HS-27A (cell line): ENCODE measurements around the gene GPX4.

Experiments
- DNase-seq: peaks from one replicate; pipeline ENCODE4 v3.0.0-alpha.2; 2012; ENCODE audit warnings: low read depth, missing footprints

GPX4 gene, protein sequence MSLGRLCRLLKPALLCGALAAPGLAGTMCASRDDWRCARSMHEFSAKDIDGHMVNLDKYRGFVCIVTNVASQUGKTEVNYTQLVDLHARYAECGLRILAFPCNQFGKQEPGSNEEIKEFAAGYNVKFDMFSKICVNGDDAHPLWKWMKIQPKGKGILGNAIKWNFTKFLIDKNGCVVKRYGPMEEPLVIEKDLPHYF

DNA sequence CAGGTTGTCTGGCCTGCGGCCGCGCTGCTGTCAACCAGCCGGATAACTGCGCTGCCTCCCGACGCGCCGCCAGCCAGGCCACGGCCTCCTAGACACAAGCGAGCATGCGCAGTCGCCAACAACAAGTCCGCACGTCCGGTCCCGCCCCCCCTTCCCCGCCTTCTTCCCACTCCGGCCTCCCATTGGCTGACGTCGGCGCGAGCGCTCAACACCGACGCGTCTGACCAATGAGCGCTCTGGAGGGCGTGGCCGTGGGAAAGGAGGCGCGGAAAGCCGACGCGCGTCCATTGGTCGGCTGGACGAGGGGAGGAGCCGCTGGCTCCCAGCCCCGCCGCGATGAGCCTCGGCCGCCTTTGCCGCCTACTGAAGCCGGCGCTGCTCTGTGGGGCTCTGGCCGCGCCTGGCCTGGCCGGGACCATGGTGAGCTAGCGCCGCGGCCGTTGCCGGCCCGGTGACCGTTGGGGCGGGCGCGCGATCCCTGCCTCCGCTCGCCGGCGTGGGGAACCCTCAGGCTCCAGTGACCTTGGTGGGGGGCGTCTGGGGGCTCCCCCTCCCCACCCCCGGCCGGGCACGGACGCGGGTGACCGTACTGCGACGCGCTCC lies at the start of gene GPX4:
TSS of gene GPX4 (plus strand) at position 287 of the 603 bp plus-strand sequence. CDS start at position 337, 50 bp downstream.
- DNase-seq, result peak; percentile 95

DNA sequence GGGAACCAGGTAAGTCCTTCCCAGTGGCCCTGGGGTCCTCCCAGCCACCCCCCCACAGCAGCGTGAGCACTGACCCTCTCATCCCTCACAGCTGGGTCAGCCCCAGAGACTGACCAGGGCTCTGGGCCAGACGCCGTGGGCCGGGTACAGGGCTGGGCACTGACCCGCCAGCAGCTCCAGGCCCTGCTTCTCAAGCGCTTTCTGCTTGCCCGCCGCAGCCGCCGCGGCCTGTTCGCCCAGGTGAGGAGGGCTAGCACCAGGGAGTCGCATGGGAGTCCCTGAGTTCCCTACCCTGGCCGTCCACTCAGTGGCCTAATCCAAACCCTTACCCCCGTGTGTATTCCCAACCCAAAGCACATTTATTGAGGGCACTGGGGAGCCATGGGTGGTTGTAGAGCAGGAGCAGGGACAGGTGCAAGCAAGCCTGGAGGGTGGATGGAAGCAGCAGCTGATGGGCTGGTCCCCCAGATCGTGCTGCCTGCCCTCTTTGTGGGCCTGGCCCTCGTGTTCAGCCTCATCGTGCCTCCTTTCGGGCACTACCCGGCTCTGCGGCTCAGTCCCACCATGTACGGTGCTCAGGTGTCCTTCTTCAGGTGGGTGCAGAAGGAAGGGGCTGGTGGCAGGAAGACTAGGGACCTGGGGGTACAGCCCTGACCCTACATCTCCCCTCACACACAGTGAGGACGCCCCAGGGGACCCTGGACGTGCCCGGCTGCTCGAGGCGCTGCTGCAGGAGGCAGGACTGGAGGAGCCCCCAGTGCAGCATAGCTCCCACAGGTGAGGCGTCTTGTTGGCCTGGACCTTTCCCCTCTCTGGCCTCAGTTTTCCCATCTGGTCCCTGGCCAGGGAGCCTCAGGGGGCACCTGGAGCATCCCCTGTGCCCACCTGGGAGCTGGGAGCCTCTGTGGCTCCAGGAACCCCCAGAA lies 49.4 kb upstream of the GPX4 start:
- no peak for DNase-seq

DNA sequence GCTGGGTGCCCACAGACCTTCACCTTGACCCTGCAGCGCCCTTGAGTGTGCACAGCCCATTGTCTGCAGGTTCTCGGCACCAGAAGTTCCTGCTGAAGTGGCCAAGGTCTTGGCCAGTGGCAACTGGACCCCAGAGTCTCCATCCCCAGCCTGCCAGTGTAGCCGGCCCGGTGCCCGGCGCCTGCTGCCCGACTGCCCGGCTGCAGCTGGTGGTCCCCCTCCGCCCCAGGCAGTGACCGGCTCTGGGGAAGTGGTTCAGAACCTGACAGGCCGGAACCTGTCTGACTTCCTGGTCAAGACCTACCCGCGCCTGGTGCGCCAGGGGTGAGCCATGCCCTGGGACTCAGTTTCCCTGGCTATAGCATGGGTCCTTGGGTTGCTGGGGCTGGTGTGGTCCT lies 48.8 kb upstream of the GPX4 start:
- DNase-seq, result no peak

DNA sequence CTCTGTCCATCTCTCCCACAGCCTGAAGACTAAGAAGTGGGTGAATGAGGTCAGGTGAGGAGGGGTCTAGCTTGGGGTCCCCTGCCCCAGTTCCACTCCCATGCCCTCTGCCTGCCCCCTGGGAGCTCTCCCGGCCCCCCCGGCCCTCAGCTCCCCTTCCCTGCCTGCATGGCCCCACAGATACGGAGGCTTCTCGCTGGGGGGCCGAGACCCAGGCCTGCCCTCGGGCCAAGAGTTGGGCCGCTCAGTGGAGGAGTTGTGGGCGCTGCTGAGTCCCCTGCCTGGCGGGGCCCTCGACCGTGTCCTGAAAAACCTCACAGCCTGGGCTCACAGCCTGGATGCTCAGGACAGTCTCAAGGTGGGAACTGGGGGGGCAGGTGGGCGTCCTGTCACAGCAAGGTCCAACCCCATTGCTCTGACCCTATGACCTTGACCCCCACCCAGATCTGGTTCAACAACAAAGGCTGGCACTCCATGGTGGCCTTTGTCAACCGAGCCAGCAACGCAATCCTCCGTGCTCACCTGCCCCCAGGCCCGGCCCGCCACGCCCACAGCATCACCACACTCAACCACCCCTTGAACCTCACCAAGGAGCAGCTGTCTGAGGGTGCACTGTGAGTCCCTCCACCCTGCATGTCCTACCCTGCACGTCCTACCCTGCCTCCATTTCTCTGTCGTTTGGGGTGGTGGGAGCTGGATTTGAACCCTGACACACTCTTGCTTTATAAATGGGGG lies 47.7 kb upstream of the GPX4 start:
- DNase-seq, result no peak

DNA sequence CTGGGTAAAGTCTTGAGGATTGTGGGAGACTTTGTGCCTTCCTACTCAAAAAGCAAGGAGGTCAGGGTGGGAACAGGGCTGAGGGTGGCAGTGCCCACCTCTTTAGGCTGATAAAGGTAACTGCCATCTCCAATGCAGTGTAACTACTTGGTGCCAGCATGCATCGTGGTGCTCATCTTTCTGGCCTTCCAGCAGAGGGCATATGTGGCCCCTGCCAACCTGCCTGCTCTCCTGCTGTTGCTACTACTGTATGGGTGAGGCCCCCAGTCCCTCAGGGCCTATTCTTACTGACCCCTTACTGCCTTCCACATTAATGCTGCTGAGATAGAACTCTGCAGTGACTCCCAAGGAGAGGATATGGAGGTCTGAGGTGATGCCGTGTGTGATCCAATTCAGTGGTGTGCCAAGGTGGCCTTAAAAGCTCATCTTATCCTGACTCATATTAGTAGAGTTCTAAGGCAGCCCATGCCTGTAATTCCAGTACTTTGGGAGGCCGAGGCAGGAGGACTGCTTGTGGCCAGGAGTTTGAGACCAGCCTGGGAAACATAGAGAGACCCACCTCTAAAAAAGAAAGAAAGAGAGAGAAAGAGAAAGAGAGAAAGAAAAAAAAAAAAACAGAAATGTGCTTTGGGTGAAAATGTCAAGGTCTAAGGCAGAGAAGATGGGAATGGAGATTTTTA lies 46.5 kb upstream of the GPX4 start:
- DNase-seq, result peak; percentile 47

DNA sequence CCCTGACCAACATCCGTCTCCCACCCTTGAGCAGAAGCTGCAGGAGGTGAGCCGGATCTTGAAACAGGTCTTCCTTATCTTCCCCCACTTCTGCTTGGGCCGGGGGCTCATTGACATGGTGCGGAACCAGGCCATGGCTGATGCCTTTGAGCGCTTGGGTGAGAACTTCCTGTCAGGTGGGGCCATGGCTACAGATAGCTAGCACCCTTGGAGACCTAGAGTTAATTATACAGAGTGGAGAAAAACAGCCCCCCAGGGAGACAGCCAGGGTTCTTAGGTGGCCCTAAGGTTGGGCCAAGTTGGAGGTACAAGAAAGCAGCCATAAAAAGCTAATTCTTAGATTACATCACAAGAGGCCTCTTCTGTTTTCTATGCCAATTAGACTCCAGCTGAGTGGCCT lies 45.7 kb upstream of the GPX4 start:
- no peak for DNase-seq

DNA sequence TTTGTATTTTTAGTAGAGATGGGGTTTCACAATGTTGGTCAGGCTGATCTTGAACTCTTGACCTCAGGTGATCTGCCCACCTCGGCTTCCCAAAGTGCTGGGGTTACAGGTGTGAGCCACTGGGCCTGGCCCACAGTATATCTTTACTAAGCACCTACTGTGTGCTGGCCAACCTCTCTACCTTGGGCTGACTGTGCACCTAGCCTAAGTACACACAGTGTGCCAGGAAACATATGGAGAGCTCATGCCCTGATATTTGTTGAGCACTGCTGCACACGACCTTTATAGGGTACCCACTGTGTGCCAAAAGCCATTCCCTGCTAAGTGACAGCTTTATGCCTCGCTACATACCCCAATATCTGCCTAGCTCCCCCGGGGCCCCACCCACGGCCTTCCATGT lies 43.1 kb upstream of the GPX4 start:
- no peak for DNase-seq

DNA sequence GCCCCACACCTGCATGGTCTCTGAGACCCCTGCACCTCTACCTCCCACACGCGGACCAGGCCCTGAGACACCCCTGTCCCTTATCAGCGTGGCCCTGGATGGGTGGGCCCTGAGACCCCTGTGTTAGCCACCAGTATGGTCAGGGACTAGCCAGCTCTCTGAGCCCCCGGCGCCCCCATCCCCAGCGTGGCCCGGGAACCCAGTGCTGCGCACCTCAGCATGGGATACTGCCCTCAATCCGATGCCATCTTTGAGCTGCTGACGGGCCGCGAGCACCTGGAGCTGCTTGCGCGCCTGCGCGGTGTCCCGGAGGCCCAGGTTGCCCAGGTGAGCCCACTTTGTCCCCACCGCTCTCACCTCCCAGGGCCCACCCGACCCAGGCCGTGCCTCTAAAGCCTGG lies 41.8 kb upstream of the GPX4 start:
- no peak for DNase-seq

DNA sequence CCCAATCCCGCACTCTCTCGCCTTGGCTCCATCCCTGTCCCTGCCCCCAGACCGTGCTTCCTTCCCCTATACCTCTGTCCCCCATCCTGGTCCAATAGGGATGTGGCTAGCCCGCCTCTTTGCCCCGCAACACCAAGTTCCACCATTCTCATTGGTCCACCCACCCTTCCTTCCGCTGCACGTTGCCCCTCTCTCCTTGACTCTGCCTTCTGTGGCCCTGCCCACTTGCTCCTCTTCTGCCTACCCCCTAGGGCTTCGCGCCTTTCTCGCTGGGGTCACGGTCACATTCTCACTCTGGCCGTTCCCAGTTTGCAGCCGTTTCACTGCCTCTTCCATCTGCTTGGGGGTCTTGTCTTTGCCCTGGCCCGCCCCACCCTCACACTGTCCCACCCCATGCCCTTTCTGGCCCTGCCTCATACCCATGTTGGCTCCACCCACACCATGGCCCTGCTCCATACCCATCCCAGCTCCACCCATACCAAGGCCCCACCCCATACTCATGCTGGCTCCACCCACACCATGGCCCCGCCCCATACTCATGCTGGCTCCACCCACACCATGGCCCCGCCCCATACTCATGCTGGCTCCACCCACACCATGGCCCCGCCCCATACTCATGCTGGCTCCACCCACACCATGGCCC lies 41.3 kb upstream of the GPX4 start:
- no peak for DNase-seq

DNA sequence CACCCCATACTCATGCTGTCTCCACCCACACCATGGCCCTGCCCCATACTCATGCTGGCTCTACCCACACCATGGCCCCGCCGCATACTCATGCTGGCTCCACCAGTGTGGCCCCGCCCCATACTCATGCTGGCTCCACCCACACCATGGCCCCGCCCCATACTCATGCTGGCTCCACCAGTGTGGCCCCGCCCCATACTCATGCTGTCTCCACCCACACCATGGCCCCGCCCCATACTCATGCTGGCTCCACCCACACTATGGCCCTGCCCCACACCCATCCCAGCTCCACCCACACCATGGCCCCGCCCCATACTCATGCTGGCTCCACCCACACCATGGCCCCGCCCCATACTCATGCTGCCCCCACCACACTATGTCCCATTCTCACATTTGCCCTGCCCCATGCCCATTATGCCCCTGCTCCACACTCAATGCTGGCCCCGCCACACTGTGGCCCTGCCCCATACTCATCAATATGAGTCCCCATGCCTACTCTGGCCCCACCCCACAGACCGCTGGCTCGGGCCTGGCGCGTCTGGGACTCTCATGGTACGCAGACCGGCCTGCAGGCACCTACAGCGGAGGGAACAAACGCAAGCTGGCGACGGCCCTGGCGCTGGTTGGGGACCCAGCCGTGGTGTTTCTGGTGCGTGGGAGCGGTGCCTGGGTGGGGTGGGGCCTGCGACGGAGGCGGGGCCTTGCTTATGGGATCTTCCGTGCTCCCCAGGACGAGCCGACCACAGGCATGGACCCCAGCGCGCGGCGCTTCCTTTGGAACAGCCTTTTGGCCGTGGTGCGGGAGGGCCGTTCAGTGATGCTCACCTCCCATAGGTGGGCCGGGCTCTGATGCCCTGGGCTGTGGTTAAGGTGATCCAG lies 40.5 kb upstream of the GPX4 start:
- DNase-seq, result no peak

DNA sequence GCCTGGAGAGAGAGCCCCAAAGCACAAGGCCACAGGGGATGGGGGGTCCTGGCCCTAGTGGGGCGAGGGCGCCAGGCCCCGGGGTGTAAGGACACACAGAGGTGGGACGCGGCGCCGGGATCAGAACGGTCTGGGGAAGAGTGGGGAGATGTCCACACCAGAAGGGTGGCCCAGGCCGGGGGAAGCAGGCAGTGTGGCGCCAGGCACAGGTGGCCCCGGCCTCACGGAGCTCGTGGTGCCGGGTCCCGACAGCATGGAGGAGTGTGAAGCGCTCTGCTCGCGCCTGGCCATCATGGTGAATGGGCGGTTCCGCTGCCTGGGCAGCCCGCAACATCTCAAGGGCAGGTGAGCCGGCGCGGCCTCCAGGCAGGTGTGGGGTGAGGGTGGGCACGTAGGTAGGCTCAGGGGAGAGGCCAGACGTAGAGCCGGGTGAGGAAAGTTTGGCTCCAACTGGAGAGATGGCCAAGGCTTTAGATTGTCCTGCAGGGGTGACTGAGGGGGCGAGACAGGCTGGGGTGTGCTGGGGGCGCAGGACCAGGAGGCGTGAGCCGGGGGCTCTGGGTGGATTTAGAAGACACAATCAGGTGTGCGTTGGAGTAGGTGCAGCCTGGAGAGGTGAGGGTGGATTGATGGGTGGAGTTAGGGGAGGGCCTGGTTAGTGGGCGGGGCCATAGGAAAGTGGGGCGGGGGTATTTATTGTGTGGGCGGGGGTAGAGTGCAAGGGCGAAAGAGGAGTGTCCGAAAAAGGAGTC lies 39.7 kb upstream of the GPX4 start:
- no peak for DNase-seq

DNA sequence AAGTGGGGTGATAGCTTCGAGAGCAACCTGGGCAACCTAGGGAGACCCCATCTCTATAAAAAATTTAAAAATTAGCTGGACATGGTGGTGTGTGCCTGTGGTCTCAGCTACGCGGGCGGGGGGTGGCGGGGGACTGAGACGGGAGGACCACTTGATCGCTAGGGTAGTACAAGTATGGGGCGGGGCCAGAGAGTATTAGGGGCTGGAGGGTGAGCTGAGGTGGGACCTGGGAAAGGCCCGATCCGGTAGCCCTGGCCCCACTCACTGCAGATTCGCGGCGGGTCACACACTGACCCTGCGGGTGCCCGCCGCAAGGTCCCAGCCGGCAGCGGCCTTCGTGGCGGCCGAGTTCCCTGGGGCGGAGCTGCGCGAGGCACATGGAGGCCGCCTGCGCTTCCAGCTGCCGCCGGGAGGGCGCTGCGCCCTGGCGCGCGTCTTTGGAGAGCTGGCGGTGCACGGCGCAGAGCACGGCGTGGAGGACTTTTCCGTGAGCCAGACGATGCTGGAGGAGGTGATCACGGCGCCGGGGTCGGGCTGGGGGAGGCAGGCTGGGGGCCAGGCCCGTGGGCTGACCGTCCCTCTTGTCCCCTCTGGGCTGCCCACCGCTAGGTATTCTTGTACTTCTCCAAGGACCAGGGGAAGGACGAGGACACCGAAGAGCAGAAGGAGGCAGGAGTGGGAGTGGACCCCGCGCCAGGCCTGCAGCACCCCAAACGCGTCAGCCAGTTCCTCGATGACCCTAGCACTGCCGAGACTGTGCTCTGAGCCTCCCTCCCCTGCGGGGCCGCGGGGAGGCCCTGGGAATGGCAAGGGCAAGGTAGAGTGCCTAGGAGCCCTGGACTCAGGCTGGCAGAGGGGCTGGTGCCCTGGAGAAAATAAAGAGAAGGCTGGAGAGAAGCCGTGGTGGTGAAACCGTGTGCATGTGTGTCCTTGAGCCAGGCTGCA lies 38.9 kb upstream of the GPX4 start:
- no peak for DNase-seq

DNA sequence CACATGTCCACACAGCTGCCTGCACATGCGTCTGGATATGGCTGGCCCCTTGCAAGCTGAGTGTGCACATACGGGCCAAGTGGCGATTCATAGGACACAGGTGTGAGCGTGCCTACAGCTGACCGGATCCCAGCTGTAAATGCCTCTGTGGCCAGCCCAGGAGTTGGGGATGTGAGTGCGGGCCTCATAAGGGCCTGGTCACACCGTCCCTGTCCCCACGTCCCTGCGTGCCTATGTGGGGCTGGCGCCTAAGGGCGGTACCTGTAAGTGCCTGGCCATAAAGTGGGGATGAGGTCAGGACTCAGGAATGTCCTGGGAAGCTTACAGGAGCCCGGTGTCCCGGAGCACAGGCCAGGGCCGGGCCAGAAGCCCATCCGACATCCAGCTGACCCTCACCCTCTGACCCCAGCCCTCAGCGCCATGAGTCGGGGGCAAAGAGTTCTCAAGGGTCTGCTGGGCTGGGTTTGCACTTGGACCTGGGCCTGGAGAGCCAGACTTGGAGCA lies 38.1 kb upstream of the GPX4 start:
- DNase-seq, result no peak

DNA sequence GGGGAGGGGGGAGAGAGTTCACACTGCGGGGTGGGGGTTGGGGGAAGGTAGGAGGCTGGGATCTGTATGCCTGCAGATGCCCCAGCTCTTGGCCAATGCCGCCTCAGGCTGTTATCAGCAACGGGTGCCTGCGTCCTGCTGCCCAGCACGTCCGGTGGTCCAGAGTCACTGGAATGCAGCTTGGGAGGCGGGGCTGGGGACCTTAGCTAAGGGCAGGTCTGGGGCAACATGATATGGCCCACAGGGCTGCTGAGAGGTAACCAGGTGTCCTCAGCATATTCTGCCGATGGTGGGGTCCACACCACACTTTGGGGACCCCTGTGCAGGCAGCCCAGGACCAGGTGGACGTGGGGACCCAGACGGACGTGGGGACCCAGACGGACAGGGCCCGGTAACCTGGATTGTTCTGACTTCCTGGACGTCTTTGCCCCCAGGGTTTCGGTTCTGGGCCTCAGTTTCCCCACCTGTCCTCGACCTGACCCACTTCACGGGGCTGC lies 37.5 kb upstream of the GPX4 start:
- DNase-seq, result no peak

DNA sequence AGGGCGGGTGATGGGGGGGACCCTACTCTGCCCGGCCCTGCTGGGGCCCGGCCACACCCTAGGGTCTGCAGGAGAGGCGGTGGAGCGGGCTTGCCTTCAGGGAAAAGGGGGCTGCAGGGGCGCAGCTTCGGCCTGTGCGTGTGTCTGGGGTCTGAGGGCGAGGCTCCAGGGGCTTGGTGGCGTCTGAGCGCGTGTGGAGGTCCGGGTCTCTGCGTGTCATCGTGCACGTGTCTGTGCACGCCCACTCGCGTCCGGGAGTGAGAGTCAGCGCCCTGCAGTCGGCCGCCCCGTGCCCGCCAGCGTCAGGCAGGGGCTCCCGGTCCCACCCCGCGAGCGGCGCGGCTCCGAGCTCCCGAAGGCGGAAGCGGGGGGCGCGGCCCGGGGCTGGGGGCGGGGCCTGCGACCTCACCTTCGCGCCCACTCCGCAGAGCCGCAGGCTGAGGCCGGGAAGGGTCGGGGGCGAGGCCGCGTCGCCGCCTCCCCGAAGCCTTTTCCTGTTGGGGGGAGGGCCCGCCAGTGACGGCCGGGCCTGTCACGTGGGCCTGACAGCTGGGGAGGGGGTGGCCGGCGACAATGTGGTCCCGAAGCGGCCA lies 37.0 kb upstream of the GPX4 start, which contains the start of gene ARHGAP45:
TSS of gene ARHGAP45 (plus strand) at position 420 of the 593 bp plus-strand sequence. CDS start 239 bp downstream, outside the sequence.
- DNase-seq, result no peak

DNA sequence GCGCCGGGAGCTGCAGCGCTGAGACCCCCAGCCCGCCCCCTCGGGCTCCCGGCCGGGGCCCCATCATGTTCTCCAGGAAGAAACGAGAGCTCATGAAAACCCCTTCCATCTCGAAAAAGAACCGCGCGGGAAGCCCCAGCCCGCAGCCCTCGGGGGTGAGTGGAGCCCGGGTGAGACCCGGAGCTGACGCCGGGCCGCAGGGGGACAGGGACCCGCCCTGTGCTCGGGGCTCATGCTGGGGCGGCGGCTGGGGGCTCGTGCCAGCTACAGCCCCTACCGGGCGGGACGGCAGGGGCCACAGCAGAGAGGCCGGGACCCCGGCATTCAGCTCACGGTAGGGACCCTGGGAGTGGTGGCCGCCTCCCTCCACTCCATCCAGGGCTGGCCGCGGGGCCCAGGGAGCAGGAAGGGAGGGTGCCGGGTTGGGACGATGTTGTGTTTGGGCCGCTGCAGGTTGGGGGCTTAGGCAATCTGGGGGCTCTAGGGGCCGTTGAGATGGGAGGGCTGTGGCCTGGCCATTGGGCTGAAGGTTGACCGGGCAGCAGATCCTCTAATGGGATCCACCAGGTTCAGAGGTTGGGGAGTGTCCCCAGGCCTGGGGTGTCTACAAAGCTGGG lies 36.3 kb upstream of the GPX4 start:
- no peak for DNase-seq
